ENCODE measurements around the gene MRPL2.

- TF ChIP-seq, protein P1, sequence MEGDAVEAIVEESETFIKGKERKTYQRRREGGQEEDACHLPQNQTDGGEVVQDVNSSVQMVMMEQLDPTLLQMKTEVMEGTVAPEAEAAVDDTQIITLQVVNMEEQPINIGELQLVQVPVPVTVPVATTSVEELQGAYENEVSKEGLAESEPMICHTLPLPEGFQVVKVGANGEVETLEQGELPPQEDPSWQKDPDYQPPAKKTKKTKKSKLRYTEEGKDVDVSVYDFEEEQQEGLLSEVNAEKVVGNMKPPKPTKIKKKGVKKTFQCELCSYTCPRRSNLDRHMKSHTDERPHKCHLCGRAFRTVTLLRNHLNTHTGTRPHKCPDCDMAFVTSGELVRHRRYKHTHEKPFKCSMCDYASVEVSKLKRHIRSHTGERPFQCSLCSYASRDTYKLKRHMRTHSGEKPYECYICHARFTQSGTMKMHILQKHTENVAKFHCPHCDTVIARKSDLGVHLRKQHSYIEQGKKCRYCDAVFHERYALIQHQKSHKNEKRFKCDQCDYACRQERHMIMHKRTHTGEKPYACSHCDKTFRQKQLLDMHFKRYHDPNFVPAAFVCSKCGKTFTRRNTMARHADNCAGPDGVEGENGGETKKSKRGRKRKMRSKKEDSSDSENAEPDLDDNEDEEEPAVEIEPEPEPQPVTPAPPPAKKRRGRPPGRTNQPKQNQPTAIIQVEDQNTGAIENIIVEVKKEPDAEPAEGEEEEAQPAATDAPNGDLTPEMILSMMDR (conservative IDR thresholded peaks at IDR 0.05): no peak
- no peak for TF ChIP-seq EZH2 (IDR thresholded peaks at IDR 0.05; ENCODE audit: low read depth)
Observed at GRCh38 chr6:43078691-43079090, 19.5 kb upstream of the MRPL2 start.

Measured in PC-9 (cell line).